HG03575 (cell line): ENCODE data around the gene PDE6B.
"Not testable (repeated sequence)": the region's sequence is repeated elsewhere in the genome, so short reads cannot be mapped to it uniquely, and the experiment has no call there.

Experiments used
- ATAC-seq: cut with Tn5 transposase; IDR thresholded peaks from one replicate; pipeline ENCODE4 v1.9.1; 2021; ENCODE audit not compliant: unreplicated experiment, insufficient number of reproducible peaks, low FRiP score; ENCODE audit errors: extremely low read depth

PDE6B gene

DNA sequence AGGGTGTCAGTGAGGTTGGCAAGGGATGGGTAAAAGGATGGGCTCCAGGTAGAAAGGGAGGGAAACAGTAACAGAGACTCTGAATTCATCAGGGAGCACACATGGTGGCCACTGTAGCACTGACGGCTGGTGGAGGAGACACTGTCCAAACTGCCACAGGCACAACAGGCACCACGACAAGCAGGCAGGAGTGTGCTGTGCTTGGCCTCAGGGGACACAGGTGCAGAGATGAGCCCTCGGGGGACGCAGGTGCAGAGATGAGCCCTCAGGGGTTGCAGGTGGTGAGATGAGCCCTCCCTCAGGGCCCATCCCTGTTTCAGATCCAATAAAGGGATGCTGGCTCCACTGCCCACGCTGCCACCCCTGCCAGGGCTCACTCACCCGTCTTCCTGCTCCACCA is 7.6 kb downstream of the PDE6B start:
- ATAC-seq, result no peak

DNA sequence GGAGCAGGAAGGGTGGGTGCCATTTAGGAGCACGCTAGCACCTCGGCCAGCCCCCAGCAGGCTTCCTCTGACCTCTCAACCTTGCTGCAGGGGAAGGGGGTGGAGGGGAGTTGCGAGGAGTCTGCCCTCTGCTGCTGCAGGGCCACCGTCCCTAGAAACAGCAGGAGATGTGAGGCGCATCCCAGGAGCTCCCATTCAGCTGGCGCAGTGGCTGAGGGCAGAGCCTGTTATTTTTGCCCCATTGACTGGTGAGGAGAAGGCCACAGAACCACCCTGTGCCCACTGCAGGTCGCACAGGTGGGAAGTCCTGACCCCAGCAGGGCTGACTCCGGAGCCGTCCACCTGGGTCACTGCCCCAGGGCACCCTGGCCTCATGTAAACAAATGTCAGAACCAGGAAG is 8.0 kb downstream of the PDE6B start:
- ATAC-seq, result no peak

- no peak for ATAC-seq
Observed at GRCh38 chr4:633976-634598, 8.7 kb downstream of the PDE6B start.

GRCh38 chr4:634599-634985 is 9.2 kb downstream of the PDE6B start:
- no peak for ATAC-seq

- ATAC-seq, result not testable (repeated sequence)
Observed at GRCh38 chr4:635066-635835, 9.9 kb downstream of the PDE6B start.

DNA sequence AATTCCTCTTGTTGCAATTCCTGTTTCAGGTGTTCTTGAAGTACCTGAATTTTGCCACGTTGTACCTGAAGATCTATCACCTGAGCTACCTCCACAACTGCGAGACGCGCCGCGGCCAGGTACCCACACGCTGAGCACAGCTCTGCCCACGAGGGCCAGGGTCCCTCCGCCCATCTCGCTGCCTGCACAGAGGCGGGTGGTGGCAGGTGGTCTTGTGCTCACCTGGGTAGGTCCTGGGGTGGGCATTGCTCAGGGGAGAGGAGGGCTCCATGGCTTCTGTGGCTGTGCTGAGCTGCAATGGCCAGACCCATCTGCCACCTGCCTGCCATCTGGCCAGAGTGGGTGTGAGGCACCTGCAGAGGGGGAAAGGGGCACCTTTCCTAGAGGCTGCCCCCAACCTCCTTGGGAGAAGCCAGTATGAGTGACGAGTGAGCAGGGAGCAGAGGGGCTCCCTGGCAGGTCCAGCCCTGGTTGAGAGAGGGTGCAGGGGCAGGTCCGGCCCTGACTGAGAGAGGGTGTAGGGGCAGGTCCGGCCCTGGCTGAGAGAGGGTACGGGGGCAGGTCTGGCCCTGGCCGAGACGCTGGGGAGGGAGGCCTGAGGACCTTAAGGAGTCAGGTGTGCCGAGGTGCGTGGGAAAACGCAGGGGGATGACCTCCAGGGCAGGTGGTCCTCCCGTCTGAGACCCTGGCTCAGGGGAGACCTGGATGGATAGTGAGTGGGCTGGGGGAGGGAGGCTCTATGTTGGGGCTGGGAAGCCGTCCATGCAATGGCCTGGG is 10.7 kb downstream of the PDE6B start:
- ATAC-seq, result no peak

GRCh38 chr4:636628-637159 is 11.3 kb downstream of the PDE6B start:
- ATAC-seq, result no peak

DNA sequence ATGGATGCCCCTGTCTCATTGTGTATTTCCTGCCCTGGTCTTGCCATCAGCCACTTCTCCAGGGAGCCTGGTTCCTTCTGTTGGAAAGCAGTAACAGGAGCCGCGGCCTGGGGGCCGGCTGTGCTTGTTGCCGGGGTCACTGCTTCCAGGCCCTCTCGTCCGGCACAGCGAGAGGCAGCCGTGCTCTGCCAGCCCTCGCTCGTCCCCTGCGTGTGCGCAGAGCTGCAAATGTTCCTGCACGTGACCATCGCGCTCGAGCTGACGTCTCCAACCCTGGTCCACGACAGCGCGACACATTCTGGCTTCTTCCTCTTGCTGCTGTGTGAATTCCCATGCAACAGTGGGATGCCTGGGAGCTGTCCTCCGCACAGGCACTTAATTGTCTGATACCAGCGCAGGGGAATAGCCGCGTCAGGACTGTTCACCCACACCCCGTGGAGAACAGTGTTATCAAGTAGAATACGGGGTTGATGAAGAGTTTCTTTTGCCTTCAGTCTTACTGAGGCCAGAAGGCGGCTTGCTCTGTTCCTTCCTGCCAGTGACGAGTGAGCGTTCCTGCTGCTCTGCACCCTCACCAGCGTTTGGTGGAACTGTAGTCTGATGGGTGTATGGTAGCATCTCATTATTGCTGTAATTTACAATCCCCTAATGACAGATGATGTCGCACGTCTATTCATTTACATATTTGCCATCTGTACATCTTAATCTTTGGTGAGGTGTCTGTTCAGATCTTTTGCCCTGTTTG is 12.3 kb downstream of the PDE6B start:
- ATAC-seq, result no peak

DNA sequence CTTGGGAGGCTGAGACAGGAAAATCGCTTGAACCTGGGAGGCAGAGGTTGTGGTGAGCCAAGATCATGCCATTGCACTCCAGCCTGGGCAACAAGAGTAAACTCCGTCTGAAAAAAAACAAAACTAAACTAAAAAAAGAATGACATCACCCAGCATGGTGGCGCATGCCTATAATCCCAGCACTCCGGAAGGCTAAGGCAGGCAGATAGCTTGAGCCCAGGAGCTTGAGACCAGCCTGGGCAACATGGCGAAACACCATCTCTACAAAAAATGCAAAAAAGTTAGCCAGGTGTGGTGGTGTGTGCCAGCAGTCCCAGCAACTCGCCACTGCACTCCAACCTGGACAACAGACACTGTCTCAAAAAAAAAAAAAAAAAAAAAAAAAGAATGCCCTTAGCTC is 17.0 kb downstream of the PDE6B start:
- not testable (repeated sequence) for ATAC-seq

DNA sequence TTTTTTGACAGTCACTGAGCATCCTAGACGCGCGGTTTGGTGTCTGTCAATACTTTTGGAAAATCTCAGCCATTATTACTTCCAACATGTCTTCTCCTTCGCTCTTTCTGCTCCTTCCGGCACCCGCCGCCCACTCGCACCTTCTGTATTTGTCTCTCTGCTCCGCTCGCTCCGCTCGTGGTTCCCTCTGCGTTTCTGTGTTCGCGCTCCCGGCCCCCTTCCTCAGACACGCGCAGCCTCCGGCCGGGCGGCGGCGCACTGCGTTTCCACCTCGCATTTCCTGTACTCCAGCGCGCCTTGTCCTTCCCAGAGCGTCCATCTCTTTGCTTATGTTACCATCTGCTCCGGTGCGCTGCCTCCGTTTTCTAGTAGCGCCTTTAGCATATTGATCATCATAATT is 21.1 kb downstream of the PDE6B start:
- no peak for ATAC-seq

DNA sequence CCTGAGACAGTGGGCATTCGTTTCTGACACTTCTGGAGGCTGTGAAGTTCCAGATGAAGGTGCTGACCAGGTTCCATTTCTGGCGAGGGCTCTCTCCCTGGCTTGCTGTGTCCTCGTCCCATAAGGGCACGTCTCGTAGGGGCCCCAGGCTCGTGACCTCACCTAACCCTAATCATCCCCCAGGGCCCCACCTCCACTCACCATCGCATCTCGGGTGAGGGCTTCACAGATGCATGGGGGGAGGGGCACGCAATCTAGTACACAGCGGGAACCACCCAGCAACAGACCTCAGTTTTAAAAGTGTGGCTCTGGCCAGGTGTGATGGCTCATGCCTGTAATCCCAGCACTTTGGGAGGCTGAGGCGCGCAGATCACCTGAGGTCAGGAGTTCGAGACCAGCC is 22.1 kb downstream of the PDE6B start:
- no peak for ATAC-seq

DNA sequence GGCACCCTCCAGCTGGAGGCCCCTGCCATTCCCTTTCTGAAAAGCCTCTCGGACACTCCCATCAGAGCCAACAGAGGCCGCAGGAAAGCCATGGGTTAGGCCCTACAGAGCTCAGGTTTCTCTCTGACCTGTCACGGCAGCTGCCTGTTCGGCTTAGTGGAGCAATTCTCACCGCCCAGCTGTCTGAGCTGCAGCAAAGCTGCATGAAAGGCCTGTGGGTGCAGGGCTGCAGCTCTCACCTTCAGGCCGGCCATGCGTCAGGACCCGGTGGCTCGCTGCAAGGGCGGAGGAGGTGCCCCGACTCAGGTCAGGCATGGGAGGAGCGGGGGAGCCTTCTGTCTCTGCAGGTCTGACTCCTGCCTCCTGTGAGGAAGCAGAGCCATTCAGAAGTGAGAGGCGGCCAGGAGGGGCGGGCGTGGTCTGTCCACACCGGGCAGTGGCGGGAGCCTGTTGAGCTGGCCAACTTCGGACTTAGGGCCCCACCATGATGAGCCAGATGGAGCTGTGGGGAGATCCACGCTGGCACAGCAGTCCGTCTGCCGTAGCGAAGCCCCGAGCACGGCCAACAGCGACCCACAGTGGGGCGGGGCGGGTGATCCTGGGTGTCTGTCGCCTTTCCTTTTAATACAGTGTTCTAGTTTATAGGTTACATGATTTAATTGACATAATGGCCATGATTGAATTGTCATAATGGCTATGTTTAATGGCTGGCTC is 23.4 kb downstream of the PDE6B start:
- ATAC-seq, result no peak

- no peak for ATAC-seq
Observed at GRCh38 chr4:649293-649625, 23.9 kb downstream of the PDE6B start.

DNA sequence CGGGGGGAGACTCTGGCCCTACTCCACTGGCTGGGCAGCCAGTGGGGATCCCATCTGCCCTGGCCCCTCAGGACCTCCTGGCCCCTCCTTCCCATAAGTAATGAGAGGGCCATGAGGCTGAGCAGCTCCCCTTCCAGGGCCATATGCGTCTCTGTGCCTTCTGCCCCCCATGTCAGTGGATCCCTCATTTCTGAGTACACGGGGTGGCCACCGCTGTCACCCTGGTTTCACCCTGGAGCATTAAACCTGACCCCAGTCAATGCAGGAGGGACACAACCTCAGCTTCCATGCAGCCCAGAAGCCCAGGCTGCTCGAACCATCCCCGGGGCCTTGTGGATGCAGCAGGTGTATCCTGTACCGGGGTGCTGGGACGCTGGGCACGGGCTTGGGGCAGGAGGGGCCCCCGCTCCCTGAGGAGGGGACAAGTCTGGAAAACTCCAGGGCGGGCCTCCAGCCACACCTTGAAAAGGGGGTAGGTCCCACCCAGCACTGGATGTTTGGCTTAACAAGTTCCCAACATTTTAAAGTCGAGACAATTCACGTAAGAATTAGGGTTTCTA is 24.5 kb downstream of the PDE6B start:
- no peak for ATAC-seq

- no peak for ATAC-seq
Observed at GRCh38 chr4:650461-650860, 25.1 kb downstream of the PDE6B start.

DNA sequence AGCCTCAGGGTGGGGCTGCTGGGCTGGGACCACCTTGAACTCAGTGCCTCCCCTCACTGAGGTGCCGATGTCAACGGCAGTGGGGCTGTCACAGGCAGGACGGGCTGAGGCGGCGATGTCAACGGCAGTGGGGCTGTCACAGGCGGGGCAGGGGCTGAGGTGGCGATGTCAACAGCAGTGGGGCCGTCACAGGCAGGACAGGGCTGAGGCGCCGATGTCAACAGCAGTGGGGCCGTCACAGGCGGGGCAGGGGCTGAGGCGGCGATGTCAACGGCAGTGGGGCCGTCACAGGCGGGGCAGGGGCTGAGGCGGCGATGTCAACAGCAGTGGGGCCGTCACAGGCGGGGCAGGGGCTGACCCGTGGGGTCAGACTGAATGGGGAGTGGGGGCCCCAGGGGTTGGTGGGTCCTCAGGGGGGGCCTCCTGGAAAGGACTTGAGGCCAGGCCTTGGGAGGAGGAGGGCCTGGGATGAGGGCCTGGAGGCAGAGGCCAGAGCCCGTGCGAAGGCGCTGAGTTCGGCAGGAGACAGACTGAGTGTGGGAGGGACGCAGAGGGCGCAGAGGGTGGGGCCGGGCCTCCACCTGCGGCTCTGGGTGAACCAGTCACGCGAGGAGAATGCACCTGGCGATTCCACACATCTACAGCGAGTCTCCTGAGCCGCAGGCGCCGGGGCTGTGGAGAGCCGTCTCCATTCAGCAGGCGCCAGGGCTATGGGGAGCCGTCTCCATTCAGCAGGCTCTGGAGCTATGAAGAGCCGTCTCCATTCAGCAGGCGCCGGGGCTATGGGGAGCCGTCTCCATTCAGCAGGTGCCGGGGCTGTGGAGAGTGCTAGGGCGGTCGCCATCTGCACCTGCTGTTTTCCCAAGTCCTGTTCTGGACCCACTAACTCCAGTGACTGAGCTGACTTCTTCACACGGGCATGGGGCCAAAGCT is 25.8 kb downstream of the PDE6B start:
- no peak for ATAC-seq

GRCh38 chr4:651884-652642 is 26.7 kb downstream of the PDE6B start:
- ATAC-seq, result no peak
